AG10803 (cell line): ENCODE measurements around the gene OTUD1.

Experiments
- DNase-seq: peaks from one replicate; pipeline ENCODE4 v3.0.0; 2010; ENCODE audit warnings: low read depth
- H3K4me3 ChIP-seq: 2 replicates; pipeline ENCODE4 v1.5.1; 2011; ENCODE audit warnings: mild to moderate bottlenecking, low read length, control low read depth
- TF ChIP-seq, protein P1 (sequence below): conservative IDR thresholded peaks from 2 replicates; pipeline ENCODE4 v1.5.1; 2011; ENCODE audit warnings: mild to moderate bottlenecking, low read length, control low read depth, inconsistent platforms

Gene OTUD1

GRCh38 chr10:23479798-23480473, 41.1 kb downstream of the OTUD1 start:
- TF ChIP-seq, protein P1, sequence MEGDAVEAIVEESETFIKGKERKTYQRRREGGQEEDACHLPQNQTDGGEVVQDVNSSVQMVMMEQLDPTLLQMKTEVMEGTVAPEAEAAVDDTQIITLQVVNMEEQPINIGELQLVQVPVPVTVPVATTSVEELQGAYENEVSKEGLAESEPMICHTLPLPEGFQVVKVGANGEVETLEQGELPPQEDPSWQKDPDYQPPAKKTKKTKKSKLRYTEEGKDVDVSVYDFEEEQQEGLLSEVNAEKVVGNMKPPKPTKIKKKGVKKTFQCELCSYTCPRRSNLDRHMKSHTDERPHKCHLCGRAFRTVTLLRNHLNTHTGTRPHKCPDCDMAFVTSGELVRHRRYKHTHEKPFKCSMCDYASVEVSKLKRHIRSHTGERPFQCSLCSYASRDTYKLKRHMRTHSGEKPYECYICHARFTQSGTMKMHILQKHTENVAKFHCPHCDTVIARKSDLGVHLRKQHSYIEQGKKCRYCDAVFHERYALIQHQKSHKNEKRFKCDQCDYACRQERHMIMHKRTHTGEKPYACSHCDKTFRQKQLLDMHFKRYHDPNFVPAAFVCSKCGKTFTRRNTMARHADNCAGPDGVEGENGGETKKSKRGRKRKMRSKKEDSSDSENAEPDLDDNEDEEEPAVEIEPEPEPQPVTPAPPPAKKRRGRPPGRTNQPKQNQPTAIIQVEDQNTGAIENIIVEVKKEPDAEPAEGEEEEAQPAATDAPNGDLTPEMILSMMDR, result no peak
- no peak for DNase-seq

GRCh38 chr10:23481363-23481961, 42.6 kb downstream of the OTUD1 start:
- DNase-seq, result no peak
- no peak overlapping the region for H3K4me3 ChIP-seq
- TF ChIP-seq, protein P1, result no peak

More at GRCh38 chr10:23479798-23480473, 41.1 kb downstream of the OTUD1 start:
- no peak overlapping the region for H3K4me3 ChIP-seq

DNA sequence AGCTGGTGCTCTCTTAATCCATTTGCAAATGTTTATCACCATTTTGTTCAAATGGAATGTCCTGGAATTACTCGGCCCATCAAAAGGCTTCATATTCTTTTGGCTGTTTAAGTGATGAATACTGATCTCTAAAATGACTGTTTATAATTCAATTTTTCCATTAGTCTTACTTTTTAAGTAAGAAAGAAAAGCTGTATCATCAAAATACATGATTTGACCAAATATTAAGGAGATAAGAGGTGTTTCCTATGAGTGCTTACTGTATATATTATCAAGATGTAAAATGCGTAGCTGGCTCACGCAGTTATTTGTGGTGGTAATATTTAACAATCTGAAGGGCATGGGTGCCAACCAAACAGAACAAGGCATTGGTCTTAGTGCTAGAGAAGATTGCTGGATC, 51.2 kb downstream of the OTUD1 start:
- TF ChIP-seq, protein P1, result no peak
- DNase-seq, result no peak
- H3K4me3 ChIP-seq, result no peak overlapping the region
